NCI-H524 (cell line): ENCODE data around the gene GIMAP6.
"Not testable (repeated sequence)": the region's sequence is repeated elsewhere in the genome, so short reads cannot be mapped to it uniquely, and the experiment has no call there.

Source experiments
- DNase-seq, 2 experiments: peaks; one replicate each; lab custom pipeline; 2025; lab: John Stamatoyannopoulos, UW

Gene GIMAP6

DNA sequence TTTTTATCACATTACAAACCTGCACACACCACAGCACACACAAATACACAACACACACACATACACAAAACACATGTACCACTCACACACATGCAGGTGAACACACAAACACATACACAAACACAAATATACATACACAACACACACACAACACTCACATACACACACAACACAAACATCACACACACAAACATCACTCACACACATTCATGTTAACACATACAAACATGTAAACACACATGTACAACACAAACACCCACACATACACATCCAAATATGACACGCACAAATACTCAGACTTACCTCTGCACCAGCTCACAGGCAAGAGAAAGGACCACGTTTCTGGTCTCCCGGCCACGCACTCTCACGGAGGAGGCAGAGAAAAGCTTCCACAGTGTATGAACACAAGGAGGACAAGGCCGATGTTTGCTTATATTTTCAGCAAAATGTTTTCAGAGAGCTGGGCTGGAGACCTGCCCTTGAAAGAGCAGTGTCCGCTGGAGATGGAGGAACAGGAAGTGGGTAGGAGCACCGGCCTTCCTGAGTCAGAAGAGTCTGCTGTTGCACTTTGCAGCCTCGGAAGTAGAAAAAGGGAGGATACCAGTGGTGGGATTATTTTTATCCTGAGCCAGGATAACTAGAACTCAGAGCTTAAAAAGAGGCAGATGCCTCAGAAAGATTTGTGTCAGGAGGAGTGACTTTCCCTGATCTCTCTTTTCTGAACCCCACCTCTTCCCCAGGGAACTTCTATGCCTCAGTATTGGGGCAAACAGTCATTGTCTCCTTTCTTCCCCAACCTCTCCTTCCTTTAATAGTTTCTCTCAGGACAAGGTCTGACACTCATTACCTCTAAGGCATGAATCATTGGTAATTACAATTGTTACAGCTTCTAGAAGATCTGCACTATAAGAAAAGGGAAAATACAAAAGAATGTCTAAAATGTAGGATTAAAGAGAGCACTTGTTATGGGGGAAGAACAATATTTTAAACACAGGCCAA is at the start of gene GIMAP6:
GIMAP6 (minus strand) TSS at position 520 of the 999 bp plus-strand sequence. CDS start 2,243 bp downstream, outside the sequence.
- no peak for DNase-seq

DNA sequence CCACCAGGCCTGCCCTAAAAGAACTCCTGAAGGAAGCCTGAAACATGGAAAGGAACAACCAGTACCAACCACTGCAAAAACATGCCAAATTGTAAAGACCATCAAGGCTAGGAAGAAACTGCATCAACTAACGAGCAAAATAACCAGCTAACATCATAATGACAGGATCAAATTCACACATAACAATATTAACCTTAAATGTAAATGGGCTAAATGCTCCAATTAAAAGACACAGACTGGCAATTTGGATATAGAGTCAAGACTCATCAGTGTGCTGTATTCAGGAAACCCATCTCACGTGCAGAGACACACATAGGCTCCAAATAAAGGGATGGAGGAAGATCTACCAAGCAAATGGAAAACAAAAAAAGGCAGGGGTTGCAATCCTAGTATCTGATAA is 48.2 kb upstream of the GIMAP6 start:
- DNase-seq = not testable (repeated sequence)

DNA sequence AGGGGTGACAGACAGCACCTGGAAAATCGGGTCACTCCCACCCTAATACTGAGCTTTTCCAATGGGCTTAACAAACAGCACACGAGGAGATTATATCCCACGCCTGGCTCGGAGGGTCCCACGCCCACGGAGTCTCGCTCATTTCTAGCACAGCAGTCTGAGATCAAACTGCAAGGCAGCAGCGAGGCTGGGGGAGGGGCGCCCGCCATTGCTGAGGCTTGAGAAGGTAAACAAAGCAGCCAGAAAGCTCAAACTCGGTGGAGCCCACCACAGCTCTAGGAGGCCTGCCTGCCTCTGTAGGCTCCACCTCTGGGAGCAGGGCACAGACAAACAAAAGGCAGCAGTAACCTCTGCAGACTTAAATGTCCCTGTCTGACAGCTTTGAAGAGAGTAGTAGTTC is 46.4 kb upstream of the GIMAP6 start:
- DNase-seq = not testable (repeated sequence)

DNA sequence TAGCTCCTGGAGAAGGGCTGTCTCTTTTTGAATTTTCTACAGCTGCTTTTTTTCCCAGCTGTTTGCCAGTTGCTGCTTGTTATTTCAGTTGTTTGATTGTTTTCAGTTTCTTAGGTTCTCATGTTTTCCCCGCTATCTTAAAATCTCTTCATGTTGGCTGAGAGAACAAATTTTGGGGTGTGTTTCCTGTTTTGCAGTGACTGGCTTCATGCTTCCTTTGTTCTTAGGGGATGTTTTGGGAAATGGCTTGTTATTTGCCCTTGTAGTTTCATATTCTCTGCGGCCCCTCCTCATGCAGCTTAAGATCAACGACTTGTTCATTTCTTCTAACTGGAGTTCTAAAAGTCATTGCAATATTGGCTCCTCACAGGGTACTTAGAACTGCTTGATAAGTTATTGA is 44.7 kb upstream of the GIMAP6 start:
- DNase-seq = not testable (repeated sequence)

DNA sequence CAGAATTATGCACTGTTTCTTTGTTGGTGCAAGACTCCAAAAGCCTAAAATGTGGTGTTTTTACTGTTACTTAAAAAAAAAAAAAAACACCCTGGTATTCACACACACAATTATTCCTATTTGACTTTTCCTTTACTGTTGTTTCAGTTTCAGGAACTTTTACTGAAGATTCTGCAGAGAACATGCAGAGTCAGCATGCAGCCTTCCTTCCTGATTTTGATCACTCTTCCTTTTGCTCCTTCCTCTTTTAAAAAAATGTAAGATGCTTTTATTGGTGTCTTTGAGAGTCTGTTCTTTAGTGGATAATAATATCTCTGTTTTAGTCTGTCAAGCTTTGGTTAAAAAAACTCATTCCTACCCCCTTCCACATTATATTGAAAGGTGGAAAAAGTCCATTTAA is 44.1 kb upstream of the GIMAP6 start:
- DNase-seq = not testable (repeated sequence)

DNA sequence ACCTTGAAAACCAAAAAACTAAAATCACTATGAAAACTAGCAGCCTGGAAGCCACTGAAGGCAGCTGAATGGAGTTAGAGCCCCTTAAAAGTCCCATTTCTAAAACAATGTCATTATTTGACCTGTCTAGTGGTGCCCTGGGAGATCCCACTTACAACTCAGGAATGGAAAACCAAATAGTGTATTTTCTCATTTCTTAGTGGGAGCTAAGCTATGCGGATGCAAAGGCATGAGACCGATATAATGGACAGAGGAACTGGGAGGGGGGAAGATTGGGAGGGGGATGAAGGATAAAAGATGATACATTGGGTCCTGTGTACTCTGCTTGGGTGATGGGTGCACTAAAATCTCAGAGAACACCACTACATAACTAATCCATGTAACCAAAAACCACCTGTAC is 43.5 kb upstream of the GIMAP6 start:
- DNase-seq = no peak

DNA sequence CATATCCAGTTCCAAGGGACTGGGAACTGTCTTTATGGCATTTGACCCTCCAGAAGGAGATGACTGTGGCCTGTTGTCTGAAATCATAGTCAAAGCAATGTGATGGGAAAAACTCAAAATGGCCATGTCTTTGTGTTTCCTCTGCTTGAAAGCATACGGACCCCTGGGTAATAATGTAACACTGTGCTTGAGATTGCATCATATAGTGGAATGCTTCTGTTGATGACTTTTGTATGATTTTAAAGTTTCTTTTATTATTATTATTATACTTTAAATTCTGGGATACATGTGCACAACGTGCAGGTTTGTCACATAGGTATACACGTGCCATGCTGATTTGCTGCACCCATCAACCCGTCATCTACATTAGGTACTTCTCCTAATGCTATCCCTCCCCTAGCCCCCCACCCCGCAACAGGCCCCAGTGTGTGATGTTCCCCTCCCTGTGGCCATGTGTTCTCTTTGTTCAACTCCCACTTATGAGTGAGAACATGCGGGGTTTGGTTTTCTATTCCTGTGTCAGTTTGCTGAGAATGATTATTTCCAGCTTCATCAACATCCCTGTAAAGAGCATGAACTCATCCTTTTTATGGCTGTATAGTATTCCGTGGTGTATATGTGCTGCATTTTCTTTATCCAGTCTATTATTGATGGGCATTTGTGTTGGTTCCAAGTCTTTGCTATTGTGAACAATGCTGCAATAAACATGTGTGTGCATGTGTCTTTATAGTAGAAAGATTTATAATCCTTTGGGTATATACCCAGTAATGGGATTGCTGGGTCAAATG is 39.8 kb upstream of the GIMAP6 start:
- not testable (repeated sequence) for DNase-seq

DNA sequence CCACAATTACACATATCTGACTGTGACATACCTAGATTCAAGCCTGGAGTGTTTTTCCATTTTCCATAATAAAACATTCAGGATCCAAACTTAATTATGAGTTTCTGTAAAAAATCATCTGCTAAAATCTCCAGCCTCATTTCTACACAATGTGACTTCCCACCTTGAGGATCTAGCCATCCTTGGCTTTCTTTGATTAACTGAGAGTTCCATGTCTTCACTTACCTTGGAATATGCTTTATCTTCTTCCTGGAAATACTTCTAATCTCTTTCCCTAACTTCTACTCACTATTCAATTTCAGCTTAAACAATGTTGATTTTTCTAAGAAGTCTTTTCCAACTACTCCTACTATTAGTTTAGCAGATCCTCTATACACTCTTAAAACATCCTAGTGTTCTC is 36.8 kb upstream of the GIMAP6 start:
- no peak for DNase-seq

DNA sequence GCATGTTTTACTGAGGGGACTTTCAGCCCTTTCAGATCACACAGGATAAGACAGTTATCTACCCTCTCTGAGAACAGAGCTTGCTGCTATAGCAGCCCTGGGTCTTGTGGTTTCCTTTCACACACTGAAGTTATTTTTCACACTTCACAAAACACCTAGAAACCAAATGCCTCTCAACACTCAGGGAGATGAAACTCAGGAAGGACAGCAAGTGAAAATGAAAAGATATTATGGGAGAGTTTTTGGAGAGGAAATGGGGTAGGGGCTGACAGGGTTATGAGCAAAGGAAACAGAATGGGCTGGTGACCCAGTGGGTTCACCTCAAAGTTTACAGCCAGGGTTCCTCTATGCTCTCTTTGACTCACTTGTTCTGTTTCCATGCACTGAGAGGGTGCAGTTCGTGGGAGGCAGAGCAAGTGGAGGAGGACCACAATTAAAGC is 36.3 kb upstream of the GIMAP6 start:
- DNase-seq = no peak

DNA sequence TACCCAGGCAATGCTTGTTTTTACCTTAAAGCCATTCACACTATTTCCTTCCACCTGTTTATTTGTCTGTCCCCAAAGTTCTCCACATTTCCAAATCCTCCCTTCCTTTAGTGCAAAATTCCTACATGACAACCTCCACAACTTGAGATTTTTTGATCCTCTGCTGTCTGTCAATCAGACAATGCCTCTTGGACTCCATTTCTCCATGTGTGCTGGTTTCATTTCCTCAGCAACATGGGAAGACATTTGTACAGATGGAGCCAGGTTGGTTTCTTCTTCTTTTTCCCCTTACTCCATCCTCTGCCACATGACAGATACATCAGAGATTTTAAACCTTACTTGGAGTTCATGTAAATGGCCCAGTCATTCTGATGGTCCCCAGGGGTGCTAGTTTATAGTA is 34.2 kb upstream of the GIMAP6 start:
- DNase-seq = no peak

DNA sequence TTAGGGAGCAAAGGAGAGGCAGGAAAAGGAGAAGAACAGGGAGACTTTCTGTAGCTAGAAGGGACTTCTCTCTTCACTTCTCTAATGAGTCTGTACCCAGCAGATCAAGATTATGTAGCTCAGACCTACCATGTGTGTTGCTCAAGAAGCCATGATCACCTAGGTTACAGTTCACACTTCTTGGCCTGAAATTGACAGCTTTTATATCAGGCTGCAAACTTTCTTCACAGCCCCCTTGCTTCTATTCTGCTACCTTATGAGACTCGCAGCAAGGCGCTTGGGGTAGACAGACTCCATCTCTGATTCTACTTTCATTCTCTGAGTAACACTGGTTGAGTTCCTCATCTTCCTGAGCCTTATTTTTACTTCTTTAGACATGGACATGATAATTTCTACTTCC is 33.7 kb upstream of the GIMAP6 start:
- no peak for DNase-seq

DNA sequence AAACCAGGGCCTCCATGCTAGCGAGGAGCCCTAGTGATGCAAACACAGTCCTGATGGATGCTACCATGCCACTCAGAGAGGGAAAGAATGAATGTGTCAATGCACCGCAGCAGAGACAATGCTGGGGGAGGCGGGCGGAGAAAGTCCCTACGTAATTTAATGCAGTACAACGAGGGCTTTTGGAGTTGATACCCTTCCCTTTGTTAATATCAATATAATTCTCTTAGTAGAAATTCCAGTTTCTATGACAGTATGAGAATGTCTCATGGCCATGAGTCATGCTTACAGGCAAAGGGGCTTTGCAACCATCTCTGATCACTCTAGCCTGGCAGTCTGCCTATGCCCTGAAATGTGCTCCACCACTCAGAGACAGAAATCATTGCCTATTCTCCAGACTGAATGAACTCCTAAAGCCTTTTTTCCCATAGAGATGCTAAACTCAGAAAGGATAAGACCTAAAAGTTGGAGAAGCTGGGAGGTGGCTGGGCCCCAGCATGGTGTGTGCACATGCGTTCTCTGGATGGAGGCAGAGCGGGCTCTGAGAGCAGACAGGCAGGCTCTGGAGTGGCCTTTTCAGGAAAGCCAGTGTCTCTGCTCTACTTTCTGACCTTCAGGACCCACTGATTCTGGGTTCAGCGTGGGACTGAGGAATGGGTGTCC is 33.0 kb upstream of the GIMAP6 start:
- no peak for DNase-seq

DNA sequence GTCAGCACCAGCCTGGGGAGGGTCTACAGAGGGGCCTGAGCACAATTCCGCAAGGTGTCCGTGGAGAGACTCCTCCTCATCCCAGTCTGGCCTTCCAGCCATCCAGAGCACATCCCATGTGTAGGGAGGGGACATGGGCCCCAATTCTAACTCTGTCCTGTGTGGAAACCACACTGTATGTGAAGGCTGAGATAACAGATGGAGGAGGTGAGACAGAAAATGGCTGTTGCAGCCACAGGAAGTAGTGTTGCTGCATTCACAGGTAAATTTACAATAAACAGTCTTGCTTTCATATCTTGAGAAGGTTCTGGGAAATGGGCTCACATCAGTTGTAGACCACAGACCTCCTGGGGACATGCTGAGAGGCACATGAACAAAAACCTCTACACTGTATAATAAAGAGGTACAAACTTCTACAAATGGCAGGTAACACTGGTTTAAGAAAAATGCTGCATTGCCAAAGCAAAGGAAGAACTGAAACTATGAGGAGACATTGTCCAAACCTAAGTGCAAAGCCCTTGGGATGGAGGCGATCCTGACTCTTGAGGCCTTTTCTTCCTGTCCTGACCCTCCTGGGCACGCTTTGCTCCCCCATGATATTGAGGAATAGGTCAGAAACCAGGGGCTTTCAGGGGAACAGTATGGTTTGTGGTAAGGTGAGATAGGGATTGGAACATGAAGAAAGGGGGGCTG is 31.8 kb upstream of the GIMAP6 start:
- DNase-seq = no peak

DNA sequence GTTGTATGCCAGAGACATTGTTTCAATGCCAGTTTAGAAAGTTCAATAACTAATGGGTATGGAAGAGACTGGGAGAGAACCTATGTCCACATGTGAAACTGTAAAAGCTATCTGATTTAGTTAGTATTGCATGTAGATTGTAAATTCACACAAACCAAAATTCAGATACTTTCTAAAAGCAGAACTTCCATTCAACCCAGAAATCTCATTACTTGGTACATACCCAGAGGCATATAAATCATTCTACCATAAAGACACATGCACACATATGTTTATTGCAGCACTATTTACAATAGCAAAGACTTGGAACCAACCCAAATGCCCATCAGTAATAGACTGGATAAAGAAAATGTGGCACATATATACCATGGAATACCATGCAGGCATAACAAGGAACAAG is 30.6 kb upstream of the GIMAP6 start:
- DNase-seq = not testable (repeated sequence)

DNA sequence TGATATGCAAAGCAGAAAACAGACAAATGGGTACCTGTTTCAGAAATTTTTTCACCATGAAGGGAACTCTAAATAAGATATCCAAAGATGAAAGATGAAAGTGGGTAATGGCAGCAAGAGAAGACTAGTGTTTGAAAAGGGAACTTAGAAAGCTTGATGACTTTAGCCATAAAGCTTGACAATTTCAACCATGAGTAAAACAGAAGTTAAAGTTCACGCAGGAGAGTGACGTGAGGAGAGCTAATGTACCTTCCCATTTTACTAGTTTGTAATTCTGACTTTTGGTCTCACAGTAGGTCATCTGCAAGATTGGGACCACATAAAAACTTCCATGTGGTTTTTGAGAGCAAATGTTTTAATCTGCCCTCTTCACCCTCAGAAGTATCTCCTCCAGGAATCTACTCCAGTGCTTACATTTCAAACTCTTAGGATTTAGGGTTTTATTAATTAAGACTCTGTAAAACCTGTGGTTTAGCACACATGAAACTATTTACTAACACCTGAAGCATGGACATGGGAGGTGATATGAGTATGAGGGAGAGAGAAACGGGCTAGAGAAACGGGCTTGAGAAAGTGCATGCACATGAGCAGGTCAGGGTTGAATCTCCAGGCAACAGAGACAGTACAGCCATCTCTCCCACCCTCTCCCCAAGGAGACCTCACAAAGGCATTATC is 28.9 kb upstream of the GIMAP6 start:
- no peak for DNase-seq

DNA sequence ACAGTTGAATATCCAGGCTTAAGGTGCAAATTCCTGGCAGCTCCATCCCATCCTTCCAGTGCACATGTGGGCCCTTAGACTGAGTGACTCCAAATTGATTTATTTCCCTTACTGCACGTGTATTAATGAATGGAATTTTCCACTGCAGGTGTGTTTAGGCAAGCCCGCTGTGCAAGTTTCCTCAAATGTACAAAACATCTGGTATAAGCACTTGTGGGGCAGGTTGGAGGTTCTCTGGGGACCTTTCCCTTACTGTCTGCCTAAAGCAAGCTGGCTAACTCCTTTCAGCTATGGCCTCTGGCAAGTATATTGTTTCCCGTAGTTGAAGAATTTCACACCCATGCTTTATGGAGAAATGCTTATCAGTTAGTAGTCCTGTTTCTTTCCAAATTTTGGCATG is 25.3 kb upstream of the GIMAP6 start:
- peak in 1 of 2 experiments; percentile 2 for DNase-seq

DNA sequence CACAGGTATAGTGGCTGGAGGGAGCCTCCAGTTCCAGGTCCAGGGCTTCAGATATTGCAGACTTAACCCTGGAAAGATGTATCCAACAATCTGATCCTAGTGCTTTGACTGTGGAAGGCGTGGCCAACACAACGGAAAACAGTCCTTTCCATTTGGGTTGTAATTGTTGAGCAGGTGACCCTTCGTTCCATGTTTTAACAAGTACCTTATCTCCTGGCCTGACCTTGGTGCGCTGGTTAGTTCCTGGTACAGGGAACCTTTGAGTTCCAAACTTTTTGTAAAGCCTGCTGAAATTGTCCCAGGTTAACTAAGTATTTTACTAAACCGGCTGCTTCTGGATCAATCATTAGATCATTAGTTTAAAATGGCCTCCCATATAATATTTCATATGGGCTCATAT is 23.9 kb upstream of the GIMAP6 start:
- no peak for DNase-seq

DNA sequence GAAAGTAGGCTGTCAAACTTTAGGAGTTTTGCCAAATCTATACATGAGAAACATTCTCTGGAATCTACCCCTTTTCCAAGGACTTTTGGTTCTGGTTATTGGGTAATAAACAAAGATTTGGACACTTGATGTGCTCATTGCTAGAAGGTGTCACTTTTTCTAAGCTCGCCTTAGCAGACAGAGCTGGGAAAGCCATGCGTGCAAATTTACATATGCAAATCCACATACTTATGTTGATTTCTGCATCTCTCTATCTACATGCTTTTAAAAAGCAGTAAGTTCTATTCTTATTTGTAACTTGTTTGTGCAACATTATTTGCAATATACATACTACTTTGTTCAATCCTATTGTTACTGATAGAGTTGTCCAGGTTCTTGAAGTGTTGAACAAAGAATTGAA is 22.5 kb upstream of the GIMAP6 start:
- no peak for DNase-seq

DNA sequence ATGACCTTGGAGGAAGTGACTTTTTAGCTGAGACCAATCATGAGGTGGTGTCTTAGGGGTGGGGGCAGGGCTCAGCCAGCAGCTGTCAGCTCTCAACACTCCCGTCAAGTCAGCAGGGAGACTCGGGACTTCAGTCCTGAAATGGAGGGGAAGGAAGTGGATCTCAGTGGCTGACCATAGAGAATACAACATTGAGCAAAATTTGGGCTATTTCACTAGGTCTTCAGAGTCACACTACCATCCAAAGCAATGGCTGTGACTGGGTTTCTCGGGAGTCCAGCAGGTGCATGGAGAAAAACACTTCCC is 16.8 kb upstream of the GIMAP6 start:
- DNase-seq = no peak

DNA sequence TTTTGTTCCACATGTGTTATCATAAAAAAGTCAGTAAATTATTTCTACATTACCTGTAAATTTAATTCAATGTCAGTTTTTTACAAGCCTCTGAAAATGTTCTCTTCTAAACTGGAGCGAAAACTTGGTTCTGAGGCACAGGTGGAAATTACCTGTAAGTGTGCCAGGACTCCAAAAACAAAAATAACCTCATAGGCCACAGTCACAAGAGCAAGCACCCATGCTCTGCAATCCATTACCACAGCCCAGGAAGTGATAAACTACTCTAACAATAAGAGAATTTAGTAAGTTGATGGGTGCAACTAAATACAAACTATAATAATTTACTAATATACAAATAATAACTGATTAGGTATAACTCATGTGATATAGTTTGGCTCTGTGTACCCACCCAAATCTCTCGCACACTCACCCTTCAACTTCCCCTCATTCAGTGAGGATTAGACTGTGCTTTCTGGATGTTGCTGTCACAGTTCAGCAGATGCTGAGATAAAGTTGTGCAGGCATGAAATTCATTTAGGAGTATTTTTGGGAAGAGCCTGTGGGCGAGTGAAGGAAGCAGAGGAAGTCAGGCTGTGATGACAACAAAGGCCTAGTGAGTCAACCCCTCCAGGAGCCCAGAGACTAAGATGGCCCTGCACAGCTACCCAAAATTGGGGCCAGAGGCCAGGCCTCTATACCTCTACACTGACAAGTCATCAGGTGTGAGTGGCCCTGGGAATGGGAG is 16.3 kb upstream of the GIMAP6 start:
- DNase-seq = no peak
